GM18868 (cell line): ENCODE data around the gene RELB.

ENCODE experiments used
- ATAC-seq: cut with Tn5 transposase; IDR thresholded peaks from one replicate; pipeline ENCODE4 v1.9.1; 2021; ENCODE audit warnings: mild to moderate bottlenecking, moderate library complexity; ENCODE audit not compliant: unreplicated experiment

RELB gene

GRCh38 chr19:45016388-45017314, 15.4 kb downstream of the RELB start:
- ATAC-seq = peak; percentile 76

- no peak for ATAC-seq
These were observed 17.9 kb downstream of the RELB start for GRCh38 chr19:45019187-45019586.

- no peak for ATAC-seq
These were observed 18.8 kb downstream of the RELB start for GRCh38 chr19:45020071-45020470.

- no peak for ATAC-seq
These were observed 20.7 kb downstream of the RELB start for GRCh38 chr19:45021971-45022370.

- ATAC-seq = no peak
These were observed 21.8 kb downstream of the RELB start for GRCh38 chr19:45023048-45023447.

GRCh38 chr19:45025264-45025663, 24.0 kb downstream of the RELB start:
- no peak for ATAC-seq

GRCh38 chr19:45027371-45027770, 26.1 kb downstream of the RELB start:
- ATAC-seq = no peak

- no peak for ATAC-seq
These were observed 29.6 kb downstream of the RELB start for GRCh38 chr19:45030825-45031224.

GRCh38 chr19:45032421-45032820, 31.2 kb downstream of the RELB start:
- no peak for ATAC-seq

- no peak for ATAC-seq
These were observed 34.5 kb downstream of the RELB start for GRCh38 chr19:45035755-45036154.

GRCh38 chr19:45037393-45038169, 36.3 kb downstream of the RELB start:
- no peak for ATAC-seq

GRCh38 chr19:45038931-45039893, 37.9 kb downstream of the RELB start, which contains the start of gene CLASRP:
Gene CLASRP, plus strand, starts transcription at chr19:45039045. Its CDS starts 1,168 bp downstream, at chr19:45040213.
- ATAC-seq = peak; percentile 90

- ATAC-seq = no peak
These were observed 39.0 kb downstream of the RELB start for GRCh38 chr19:45040059-45040771.

- ATAC-seq = no peak
These were observed 39.9 kb downstream of the RELB start for GRCh38 chr19:45041125-45041524.

GRCh38 chr19:45045671-45046353, 44.5 kb downstream of the RELB start:
- ATAC-seq = no peak

GRCh38 chr19:45046355-45046754, 45.1 kb downstream of the RELB start:
- no peak for ATAC-seq

- ATAC-seq = no peak
These were observed 46.0 kb downstream of the RELB start for GRCh38 chr19:45047188-45047797.

GRCh38 chr19:45049073-45049736, 47.9 kb downstream of the RELB start:
- no peak for ATAC-seq
